A673 (cell line): Measurements from ENCODE around the gene HCAR1.

Source experiments
- EZH2 ChIP-seq: fragments of 200-600 bp; sonication (generic); IDR thresholded peaks from 2 replicates; pipeline ENCODE4 v1.6.1; 2017; ENCODE audit warnings: borderline replicate concordance, low read depth, mild to moderate bottlenecking, mixed read lengths, antibody characterized with exemption, low read length; ENCODE audit not compliant: poor library complexity, severe bottlenecking
- TF ChIP-seq, protein P1 (sequence below): fragments of 300-800, 200-600 bp; sonication (generic); conservative IDR thresholded peaks from 2 replicates; pipeline ENCODE4 v1.5.1; 2017; ENCODE audit warnings: low read depth, mild to moderate bottlenecking, antibody characterized with exemption, low read length, moderate library complexity, mixed read lengths

DNA sequence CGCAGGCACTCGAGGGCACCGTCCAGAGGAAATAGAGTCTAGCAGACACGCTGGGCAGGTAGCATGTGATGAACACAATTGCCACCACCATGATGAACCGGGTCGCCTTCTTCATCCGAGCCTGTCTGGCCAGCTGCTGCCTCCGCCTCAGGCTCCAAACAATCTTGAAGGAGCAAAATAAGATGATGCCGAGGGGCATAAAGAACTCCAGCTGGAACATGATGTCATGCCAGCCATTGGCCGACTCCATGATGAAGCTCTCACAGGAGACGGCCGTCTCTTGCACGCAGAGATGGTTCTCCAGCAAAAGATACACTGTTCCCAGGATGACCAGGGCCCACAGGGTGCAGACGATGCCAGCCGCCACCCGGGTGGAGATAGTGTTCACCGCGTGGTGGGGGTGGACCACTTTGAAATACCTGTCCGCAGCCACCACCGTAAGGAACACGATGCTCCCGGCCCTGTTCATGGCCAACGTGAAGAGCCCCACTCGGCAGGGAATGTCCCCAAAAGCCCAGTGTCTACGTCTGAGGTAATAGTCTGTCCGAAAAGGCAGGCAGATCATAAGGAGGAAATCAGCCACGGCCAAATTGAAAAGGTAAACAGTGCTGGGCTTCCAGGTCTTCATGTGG, 945 bp downstream of the HCAR1 start:
- TF ChIP-seq, protein P1, sequence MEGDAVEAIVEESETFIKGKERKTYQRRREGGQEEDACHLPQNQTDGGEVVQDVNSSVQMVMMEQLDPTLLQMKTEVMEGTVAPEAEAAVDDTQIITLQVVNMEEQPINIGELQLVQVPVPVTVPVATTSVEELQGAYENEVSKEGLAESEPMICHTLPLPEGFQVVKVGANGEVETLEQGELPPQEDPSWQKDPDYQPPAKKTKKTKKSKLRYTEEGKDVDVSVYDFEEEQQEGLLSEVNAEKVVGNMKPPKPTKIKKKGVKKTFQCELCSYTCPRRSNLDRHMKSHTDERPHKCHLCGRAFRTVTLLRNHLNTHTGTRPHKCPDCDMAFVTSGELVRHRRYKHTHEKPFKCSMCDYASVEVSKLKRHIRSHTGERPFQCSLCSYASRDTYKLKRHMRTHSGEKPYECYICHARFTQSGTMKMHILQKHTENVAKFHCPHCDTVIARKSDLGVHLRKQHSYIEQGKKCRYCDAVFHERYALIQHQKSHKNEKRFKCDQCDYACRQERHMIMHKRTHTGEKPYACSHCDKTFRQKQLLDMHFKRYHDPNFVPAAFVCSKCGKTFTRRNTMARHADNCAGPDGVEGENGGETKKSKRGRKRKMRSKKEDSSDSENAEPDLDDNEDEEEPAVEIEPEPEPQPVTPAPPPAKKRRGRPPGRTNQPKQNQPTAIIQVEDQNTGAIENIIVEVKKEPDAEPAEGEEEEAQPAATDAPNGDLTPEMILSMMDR = no peak
- no peak for TF ChIP-seq EZH2
